Stimulated activated CD4-positive, alpha-beta T cell treated with anti-CD3 and anti-CD28 coated beads, Interleukin-1b, Interleukin-23, amount 100 ng/mL, for 24 hours (primary cell): ENCODE measurements around the gene NT5DC1.

Experiments used
- DNase-seq, 4 experiments: peaks; one replicate each; pipeline ENCODE4 v3.0.0-alpha.2; 2020; ENCODE audit warnings: low read depth in 4 of 4, low spot score in 1 of 4

NT5DC1 gene

DNA sequence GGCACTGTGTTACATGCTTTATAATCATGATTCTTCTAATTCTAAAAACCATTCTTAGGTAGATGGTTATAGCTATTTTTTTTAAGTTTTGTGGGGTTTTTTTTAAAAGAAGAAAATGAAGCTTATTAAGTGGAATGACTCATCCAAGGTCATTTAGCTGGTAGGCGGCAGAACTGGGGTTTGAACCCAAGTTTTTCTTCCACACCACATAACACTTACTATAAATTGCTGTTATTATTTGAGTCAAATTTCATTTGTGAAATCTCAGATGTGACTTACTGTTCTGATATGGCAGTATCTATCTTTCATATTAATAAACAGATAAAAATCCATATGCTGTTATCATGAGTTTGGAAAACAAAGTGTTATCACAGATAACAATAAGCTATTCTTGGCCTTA is 35.7 kb downstream of the NT5DC1 start:
- DNase-seq: no peak

DNA sequence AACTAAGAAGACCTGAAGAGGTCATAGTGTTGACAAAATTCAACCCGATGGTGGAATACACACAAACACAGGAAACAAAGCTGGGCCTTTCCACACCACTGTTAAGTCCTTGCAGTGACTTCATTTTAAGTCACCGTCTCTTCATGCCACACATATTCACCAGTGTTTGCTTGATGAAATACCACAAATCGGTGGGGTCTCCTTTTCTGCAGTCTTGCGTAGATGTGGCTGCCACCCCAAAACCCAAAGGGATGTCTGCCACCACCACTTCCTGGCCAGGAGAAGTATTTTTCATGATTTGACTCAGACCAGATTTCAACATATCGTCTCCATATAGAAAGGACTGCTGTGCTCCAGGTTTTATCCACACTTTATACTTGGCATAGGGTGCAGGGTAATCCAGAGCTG is 36.3 kb downstream of the NT5DC1 start:
- DNase-seq: no peak

DNA sequence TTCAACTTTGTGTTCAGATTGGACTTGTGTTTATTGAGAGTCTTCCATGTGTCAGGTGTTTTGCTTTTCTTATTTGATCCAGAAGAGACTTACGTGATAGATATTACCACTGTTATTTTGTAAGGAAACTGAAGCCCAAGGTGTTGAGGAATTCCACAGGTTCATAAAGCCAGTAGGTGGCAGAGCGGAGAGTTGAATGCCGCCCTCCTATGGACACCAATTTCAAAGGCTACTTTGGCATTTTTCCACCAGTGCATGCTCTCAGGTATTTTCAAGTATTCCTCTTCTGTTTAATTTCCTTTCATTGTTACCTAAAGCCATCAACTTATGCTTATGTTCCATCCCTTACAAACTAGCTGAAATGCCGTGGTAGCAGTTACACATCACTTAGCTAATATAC is 39.3 kb downstream of the NT5DC1 start:
- DNase-seq: no peak

DNA sequence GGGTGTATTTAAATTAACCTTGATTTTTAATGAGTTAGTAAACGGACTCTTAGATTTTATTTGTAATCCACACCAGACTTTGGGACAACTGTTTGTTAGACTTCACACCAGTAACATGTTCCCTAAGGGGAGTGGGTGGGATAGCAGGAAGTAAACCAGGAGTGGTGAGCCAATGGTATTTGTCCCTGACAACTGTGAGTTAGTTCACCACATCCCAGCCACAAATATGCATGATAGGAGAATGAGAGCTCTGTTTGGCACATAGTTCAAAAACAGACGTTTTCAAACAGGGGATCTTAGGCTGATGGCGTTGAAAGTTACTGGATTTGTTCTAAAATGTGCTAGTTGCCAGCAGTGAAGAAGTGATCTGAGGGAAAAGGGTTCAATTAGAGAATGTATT is 44.0 kb downstream of the NT5DC1 start:
- no peak for DNase-seq

DNA sequence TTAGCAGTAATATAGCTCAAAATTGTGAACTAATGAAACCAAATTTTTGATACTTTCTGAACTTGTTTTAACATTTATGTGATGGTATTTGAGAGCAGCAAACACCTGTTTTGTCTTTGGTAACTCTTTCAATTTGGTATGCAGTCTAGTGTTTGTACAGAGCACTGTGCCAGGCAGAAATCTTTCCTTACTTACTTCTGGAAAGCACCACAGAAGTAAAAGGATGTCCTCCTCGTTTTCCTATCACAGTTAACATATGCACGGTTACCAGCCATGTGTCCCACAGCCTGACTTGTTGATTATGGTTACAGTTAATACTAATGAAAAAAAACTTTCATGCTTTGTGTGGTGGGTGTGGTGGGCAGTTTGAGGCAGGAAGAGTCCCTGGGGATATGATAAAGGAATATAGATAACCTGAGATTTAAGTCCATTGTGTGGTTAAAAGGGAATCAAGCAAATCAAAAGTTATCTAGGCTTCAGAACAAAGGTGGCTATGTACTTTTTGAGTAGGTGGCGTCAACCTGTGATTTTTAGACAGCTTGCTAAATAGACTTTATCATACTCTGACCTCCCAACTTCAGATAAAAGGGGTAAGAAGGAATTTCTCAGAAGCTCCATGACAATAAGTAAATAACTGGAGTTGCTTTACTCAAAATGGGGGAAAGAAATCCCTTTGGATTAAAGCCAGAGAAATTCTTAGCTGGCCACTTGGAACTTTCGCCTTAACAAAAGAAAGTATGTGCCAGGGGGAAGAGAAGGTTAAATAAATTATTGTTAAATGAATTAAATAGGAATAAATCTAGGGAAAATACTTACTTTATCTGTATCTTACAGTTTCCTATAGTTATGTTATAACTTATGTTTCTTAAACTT is 45.4 kb downstream of the NT5DC1 start:
- no peak for DNase-seq

DNA sequence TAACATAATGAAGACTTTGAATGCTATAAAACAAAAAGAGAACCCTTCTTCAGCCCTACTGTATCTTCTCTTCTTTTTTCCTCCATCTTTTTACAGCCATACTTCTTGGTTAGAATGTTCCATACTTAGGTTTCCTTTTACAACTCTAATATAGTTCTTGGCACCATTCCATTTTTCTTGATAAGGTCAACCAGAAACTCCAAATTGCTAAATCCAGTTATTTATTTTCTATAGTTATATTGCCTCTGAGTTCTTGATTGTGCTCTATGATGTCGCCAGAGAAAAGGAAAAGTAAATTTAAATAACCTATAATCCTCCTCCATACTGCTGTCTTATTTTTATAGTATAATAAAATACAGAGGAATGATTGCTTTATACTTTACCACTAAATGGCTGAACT is 52.0 kb downstream of the NT5DC1 start:
- DNase-seq: no peak

DNA sequence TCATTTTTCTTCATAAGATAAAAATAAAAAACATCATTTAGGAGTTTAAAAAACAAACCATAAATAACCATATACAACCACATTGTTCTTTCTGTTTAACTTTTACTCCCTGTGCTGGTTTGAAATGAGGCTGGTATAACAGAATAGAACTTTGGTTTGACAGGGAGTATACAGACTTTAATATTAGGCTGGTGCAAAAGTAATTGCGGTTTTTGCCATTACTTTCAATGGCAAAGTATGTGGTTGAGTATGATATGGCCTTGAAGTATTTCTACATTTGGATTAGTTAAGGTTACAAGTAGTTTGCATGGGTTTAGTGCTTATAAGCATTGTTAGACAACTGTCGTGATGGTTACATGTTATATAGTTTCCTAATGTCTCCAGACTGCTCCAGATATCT is 54.2 kb downstream of the NT5DC1 start:
- no peak for DNase-seq

DNA sequence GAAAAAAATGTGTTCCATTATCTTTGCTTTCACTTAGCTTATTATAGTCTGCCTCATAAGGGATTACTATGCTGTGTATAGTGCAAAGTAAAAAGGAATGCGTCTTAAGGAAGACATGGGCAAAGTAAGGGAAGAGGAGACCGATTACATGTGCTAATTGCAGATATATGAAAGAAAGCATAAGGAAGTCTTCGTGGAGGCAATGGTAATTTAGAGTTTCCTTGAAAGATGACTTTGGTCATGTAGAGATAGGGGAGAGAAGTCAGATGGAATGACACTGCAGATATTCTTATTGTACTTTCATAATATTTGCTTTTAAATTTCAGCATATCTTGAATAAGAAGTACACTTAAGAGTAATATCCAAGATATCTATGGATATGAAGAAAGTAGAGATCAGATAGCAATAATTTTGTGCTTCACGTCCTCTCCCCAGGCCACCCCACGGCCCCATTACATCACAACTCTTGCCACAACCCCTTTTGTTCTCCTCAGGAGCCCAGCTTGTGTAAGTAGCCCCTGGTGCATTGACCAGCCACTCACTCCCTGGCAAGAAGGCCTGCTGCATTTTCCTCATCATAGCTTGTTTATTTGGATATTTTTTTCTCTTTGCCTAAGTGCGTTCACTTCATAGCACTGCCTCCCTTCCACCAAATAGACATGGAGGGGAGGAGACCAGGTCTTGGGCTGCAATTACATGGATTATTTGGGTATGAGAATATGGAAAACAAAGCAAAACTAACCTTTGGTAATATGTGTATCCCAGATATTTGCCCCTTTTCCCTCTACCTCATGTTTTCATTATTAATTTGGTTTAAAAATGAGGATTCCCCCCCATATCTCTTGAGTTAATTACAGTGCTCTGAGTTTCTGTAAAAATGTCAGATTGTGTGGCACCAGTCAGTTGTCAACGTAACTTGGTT is 56.0 kb downstream of the NT5DC1 start:
- DNase-seq: no peak

DNA sequence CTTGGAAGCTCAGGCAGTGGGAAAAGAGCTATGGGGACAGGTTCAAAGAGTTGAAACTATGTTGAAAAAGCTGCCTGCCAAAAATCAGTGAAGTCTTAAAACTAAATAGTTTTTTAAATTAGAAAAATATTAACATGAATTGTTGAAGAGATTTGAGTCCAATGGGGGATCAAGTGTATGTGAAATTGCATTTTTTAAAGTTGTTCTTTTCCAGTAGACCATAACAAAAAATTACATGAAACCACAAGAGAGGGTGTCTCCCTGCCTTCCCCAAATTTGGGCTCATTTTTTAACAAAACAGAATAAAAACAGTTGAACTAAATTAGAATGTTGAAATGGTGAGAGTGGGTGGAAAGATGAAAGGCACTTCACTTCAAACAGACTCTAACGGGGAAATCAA is 56.7 kb downstream of the NT5DC1 start:
- no peak for DNase-seq

DNA sequence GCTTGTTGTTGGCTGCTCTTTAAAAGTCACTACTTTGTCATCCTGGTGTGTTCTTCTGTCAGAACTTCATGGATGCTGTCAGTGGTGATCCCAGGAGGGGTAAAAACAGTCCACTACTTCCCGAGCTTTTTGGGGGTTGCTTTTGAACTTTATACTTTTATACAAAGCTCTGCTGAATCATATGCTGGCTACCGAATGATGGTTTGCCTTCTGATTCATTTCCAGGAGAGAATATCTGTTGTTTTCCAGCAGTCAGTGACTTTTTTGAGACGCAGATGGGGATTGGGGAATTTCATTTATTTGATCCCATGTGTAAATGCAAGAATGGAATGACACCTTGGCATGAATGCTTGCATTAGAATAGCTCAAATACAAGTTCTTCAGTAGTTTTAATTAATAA is 58.0 kb downstream of the NT5DC1 start:
- DNase-seq: no peak

DNA sequence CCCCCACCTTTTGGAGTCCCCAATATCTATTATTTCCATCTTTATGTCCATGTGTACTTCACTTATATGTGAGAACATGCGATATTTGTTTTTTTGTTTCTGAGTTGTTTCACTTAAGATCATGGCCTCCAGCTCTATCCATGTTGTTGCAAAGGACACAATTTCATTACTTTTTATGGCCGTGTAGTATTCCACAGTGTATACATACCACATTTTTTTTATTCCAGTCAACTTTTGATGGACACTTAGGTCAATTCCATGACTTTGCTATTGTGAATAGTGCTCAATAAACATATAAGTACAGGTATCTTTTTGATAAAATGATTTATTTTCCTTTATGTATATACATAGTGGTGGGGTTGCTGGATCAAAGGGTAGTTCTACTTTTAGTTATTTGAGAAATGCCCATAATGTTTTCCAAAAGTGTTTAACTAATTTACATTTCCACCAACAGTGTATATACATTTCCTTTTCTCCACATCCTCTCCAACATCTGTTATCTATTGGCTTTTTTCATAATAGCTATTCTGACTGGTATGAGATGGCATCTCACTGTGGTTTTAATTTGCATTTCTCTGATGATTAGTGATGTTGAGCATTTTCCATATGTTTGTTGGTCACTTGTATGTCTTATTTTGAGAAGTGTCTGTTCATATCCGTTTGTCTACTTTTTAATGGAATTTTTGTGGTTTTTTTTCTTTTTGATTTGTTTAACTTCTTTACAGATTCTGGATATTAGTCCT is 59.3 kb downstream of the NT5DC1 start:
- no peak for DNase-seq

DNA sequence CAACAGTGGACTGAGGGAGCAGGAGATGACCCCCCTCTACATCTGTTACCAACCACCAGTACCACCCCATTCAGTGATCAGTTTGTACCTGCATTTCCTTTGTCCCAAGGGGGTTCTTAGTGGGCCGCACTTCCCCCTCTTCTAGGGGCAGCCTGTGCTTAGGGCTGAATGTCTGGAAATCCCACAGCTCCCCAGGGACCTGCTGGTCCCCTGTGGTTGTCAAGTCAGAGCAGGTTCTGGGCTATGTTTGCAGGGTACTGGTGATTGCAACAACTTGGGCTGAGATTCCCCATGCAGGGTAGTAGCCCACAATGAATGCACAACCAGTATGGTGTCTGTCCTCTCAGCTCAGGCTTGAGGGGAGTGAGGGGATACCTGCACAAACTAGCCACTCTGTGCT is 64.9 kb downstream of the NT5DC1 start:
- no peak for DNase-seq

DNA sequence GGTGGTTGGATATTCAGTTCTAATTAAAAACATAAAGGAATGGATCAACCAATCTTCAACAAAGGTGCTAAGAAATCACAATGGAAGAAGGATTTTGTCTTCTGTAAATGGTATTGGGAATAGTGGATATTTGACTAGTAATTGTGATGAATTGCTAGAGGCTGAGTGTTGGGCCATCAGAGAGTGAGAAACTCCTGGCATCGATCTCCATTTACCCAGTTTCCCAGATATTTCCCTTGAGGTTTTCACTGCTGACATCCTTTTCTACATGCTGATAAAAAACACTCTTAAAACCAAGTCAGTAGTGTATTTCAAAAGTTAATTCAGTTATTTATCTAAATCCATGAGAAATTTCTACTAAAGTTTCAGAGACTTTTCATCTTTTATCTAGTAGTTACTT is 65.7 kb downstream of the NT5DC1 start:
- DNase-seq: no peak

DNA sequence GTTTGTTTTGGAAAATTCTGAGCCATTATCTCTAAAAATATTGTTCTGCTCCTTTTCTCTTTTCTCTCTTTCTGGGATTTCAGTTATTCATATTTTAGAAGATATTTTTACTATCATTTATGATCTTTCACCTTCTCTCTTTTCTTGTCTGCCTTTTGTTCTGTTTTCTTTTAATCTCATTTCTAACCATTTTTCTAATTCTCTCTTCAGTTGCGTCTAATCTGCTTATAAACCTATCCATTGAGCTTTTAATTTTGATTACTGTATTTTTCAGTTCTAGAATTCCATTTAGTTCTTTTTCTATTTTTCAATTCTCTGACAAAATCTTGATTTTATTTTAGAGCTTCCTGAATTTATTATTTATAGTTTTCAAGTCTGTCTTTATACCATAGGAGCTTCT is 67.5 kb downstream of the NT5DC1 start:
- no peak for DNase-seq

DNA sequence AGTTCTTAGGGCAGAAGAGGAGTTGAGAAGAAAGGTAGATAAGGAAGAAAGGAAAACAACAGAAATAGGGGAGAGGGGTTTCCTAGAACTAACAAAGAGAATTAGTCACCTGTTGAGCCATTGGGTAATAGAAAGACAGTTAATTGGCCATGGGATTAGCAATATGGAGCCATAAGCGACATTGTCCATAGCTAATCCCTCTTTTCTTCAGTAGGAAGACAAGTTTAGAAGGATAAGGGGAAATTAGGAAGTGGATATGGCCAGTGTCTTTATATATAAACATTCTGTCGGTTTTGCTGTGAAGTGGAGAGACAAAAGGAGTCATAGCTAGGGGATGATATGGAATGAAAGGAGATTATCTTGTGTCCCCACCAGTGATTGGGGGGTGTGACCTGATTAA is 69.2 kb downstream of the NT5DC1 start:
- DNase-seq: no peak

DNA sequence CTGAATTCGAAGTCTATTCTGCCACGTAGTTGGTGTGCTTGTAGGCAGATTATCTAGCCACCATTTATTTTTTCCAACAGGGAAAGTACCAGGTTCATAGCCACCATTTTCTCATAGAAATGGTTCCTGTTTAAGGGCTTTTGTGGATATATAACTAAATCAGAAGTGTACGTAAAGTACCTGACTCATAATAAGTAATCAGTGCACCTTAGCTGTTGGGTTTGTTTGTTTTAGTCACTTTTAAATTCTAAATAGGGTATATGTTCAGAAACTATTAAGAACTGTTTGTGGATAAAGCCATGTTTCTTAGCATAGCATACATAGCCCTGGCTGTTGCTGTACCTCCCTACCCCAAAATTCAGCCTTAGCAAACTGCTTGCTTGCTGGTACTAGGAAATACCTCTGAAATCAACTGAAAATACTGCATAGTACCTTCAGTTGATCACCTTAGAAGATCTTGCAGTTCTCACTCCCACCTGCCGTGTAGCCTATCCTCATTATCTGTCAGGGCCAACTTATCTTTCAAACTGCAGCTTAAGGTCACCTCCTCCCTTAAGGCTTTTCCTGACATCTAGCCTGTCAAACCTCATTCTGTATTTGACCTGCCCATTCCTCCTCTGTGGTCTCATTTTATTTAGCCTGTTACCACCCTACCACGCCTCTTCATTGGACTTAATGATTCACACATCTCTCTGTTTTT is 69.9 kb downstream of the NT5DC1 start:
- DNase-seq: no peak

DNA sequence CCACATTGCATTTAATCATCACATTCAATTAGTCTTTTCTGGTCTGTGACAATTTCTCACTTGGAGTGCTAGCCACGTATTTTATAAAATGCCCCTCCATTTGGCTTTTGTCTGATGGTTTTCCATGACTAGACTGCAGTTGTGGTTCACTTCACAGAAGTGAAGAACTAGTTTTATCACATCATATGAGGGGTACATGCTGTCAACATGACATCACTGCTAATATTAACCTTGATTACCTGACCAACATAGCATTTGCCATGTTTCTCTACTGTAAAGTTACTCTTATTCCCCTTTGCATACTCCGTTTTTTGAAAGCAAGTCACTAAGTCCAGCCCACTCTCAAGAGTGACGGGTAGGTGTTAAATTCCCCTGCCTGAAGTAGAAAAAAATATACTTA is 73.3 kb downstream of the NT5DC1 start:
- DNase-seq: no peak

DNA sequence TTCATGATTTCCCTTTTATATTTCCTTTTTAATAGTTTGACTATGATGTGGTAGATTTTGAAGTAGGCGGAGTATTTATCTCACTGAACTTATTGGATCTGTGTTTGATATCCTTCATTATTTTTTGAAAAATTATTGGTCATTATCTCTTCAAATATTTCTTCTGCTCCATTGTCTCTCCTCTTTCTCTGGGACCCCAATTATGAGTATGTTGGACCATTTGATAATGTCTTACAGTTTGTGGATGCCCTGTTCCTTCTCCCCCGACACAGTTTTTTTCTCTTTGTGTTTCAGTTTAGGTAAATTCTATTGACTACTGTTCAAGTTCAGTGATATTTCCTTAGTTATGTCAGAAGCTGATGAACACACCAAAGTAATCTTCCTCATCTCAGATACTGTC is 74.7 kb downstream of the NT5DC1 start:
- DNase-seq: no peak

DNA sequence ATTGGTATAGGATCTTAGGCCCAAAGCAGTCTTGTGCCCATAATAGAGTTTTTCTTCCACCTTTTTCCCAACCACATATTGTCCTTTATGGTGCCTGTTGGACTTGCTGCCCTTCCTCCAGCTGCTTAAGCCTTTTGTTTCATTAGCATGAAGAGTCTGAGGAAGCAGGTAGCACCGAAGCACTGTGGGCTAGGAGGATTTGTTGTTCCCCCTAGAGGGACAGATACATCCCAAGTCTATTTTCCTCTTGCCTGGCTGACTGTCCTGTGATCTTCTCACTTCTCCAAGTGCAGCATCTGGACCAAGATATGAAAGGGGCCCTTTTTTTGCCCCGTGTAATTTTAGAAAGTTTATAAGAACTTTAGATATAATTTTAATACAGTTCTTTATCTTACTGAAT is 75.9 kb downstream of the NT5DC1 start:
- no peak for DNase-seq

DNA sequence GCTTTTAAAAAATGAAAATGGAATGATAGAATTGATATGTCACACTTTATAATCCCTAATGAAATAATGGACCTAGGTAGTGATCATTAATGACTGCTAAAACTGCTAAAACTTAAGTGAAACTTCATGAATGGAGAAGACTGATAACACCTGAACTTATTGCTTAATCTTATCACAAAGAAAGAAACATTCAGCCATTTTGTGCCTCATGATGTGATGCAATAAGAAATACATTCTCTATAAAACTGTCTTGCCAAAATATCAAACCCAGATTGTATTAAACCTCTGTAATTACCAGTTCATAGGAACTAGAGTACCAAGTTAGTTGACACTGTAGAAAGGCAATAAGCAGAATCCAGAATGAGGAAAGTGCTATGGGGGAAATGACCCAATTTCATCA is 79.7 kb downstream of the NT5DC1 start:
- no peak for DNase-seq

DNA sequence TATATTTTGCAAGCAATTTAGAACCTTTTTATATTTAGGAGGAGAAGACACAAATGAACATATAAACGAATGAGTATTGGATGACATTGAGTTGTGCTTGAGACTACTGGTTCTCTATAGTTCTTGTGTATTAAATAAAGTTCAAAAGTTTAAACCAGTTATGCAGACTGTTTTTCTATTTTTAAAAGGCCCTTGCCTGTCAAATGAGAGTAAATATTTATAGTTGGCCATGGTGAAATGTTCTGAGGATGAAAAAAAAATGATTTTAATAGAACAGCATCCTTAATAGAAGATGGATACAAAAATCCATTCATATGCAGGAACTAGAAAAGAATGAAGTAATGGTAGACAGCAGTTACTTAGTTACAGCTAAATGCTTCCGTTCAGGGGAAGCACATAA is 88.8 kb downstream of the NT5DC1 start:
- no peak for DNase-seq
